BJ (cell line): ENCODE results near the gene SOBP. TPM values are rescaled to one million over a fixed set of nuclear protein-coding genes. Genes with fewer than 3 reads are reported as not detected.

Experiments used
- CTCF ChIA-PET: fragments of 350-600 bp; formaldehyde crosslinking; extraction: SDS; loops from one replicate; lab custom pipeline; 2021; ENCODE audit warnings: antibody characterized with exemption, inconsistent platforms; lab: Yijun Ruan, JAX
- POLR2A ChIA-PET: fragments of 300-600 bp; sonication (Branson Sonifier 250); formaldehyde crosslinking; extraction: SDS; loops from one replicate; lab custom pipeline; 2021; ENCODE audit warnings: antibody characterized with exemption; lab: Charles Lee
- DNase-seq: peaks from one replicate; pipeline ENCODE4 v3.0.0-alpha.2; 2011; ENCODE audit warnings: low read depth
- H3K27me3 ChIP-seq: 2 replicates; pipeline ENCODE4 v1.6.0; 2011; ENCODE audit warnings: low read length; ENCODE audit not compliant: control insufficient read depth, insufficient read depth
- H3K36me3 ChIP-seq: 2 replicates; pipeline ENCODE4 v1.5.1; 2011; ENCODE audit warnings: low read length; ENCODE audit not compliant: control insufficient read depth, insufficient read depth
- H3K4me3 ChIP-seq: 2 replicates; pipeline ENCODE4 v1.5.1; 2011; ENCODE audit warnings: low read depth, mild to moderate bottlenecking, control low read depth, low read length
- CTCF ChIP-seq: IDR thresholded peaks from 2 replicates; pipeline ENCODE4 v1.5.1; 2011; ENCODE audit warnings: low read depth, mild to moderate bottlenecking, control low read depth, inconsistent platforms, low read length, moderate library complexity; ENCODE audit not compliant: insufficient read depth
- polyA plus RNA-seq: library from polyadenylated mRNA; depleted of rRNA; stranded (reverse); fragments of >200 nt; gene quantifications from 2 replicates; pipeline ENCODE4 v1.2.3, GENCODE V29; 2011

SOBP gene
- polyA plus RNA-seq, 1 experiment, result not detected

- Histone ChIP-seq H3K4me3 (no peak overlapping the region), H3K36me3 (no peaks in the 10 kb centered on the region), H3K27me3 (0 out of 2 replicates have a peak, but pooled peaks cover 1% of the 10 kb centered on the region)
- no peak for TF ChIP-seq CTCF
- ChIA-PET POLR2A (no interaction called here), CTCF (interaction anchor here (0.6 to 4.2 kb wide), 3 partner anchors 9 to 117 kb away, joined by 3 to 46 read pairs (median 4); no protein-coding TSS in a partner anchor)
- DNase-seq, result no peak
Observed at GRCh38 chr6:107677399-107677798, 187.5 kb downstream of the SOBP start.

GRCh38 chr6:107679457-107679856, 189.5 kb downstream of the SOBP start:
- Histone ChIP-seq H3K27me3 (0 out of 2 replicates have a peak, but pooled peaks cover 1% of the 10 kb centered on the region), H3K4me3 (no peak overlapping the region), H3K36me3 (no peaks in the 10 kb centered on the region)
- DNase-seq, result no peak
- POLR2A ChIA-PET, result interaction anchor here (0.6 kb wide), 1 partner anchor 11 kb away, joined by 6 read pairs; no protein-coding TSS in a partner anchor
- no peak for TF ChIP-seq CTCF
- CTCF ChIA-PET, result interaction anchor here (1.1 to 4.4 kb wide), 10 partner anchors 11 to 361 kb away, joined by 3 to 23 read pairs (median 4); no protein-coding TSS in a partner anchor

- Histone ChIP-seq H3K4me3 (no peak overlapping the region), H3K27me3 (0 out of 2 replicates have a peak, but pooled peaks cover 1% of the 10 kb centered on the region), H3K36me3 (no peaks in the 10 kb centered on the region)
- POLR2A ChIA-PET, result no interaction called here
- DNase-seq, result no peak
- CTCF ChIA-PET, result interaction anchor here (1.6 kb wide), 1 partner anchor 21 kb away, joined by 7 read pairs; no protein-coding TSS in a partner anchor
- TF ChIP-seq CTCF, result no peak
Observed at GRCh38 chr6:107682721-107683120, 192.8 kb downstream of the SOBP start.

GRCh38 chr6:107683183-107683582, 193.3 kb downstream of the SOBP start:
- POLR2A ChIA-PET, result no interaction called here
- no peak for TF ChIP-seq CTCF

GRCh38 chr6:107684996-107685395, 195.1 kb downstream of the SOBP start:
- CTCF ChIA-PET, result interaction anchor here (0.8 to 2.3 kb wide), 4 partner anchors 9 to 163 kb away, joined by 3 to 11 read pairs (median 4); no protein-coding TSS in a partner anchor
- POLR2A ChIA-PET, result no interaction called here
- DNase-seq, result no peak
- no peaks in the 10 kb centered on the region for H3K36me3 ChIP-seq
- H3K4me3 ChIP-seq, result no peak overlapping the region
- H3K27me3 ChIP-seq, result 0 out of 2 replicates have a peak, but pooled peaks cover 1% of the 10 kb centered on the region
- no peak for TF ChIP-seq CTCF

More at GRCh38 chr6:107683183-107683582, 193.3 kb downstream of the SOBP start:
- DNase-seq, result no peak
- Histone ChIP-seq H3K27me3 (0 out of 2 replicates have a peak, but pooled peaks cover 1% of the 10 kb centered on the region), H3K36me3 (no peaks in the 10 kb centered on the region), H3K4me3 (no peak overlapping the region)
- CTCF ChIA-PET, result interaction anchor here (1.6 to 2.3 kb wide), 2 partner anchors 7 to 21 kb away, joined by 7 to 11 read pairs; no protein-coding TSS in a partner anchor
